Measurements from ENCODE around the gene DUSP19. TPM values are rescaled to one million over a fixed set of nuclear protein-coding genes. Genes with fewer than 3 reads are reported as not detected.
A peak's percentile ranks its signal among the peaks of the same experiment; 100 is the strongest.

The DUSP19 gene
- polyA plus RNA-seq, 1 of the 3 experiments (the other 2 are of a cell fraction), result 0.85 TPM

- TF ChIP-seq MAX (IDR thresholded peaks at IDR 0.05; ENCODE audit: low read depth) (no peak), RXRA (IDR thresholded peaks at IDR 0.05; ENCODE audit: borderline replicate concordance, low read depth) (no peak), GATA2 (CRISPR knock-in tag; IDR thresholded peaks at IDR 0.05) (no peak), MEF2A (IDR thresholded peaks at IDR 0.05; ENCODE audit: borderline replicate concordance, low read depth) (no peak), ZBTB33 (IDR thresholded peaks at IDR 0.05; ENCODE audit: borderline replicate concordance, low read depth) (no peak)
These were observed 17.8 kb upstream of the DUSP19 start (continued) for GRCh38 chr2:183060571-183061231.

- Histone ChIP-seq H3K9me3 (no peaks in the 10 kb centered on the region), H3K27me3 (ENCODE audit: insufficient read depth) (no peaks in the 10 kb centered on the region), H3K9me2 (no peaks in the 10 kb centered on the region), H3K4me1 (ENCODE audit: control insufficient read depth in 1 of 2, insufficient read depth in 2 of 2, low read depth in 1 of 2, low read length in 1 of 2) (no peaks in the 10 kb centered on the region; a peak in 1 of 4 replicates), H3K9ac (peak overlapping the region; percentile 19; the same call in 1 of the 2 replicates), H3F3A (replicated peaks; ENCODE audit: insufficient read depth) (peaks cover 17% of the 10 kb centered on the region), H3K27ac (ENCODE audit: low read depth in 2 of 2, low read length in 1 of 2) (peak overlapping the region in 1 of 2 experiments; percentile 45; a peak in 2 of 4 replicates), H3K4me3 (ENCODE audit: low read depth in 2 of 2, low read length in 1 of 2) (no peak overlapping the region), H3K36me3 (replicated peaks in 1 of 2; ENCODE audit: control insufficient read depth in 1 of 2, insufficient read depth in 2 of 2, low read length in 1 of 2) (no peaks in the 10 kb centered on the region), H2AFZ (ENCODE audit: low read depth) (no peak overlapping the region), H3K79me2 (ENCODE audit: insufficient read depth) (no peaks in the 10 kb centered on the region), H3K4me2 (no peak overlapping the region), H4K20me1 (ENCODE audit: insufficient read depth) (no peaks in the 10 kb centered on the region)
- WGBS (ENCODE audit: low lambda C conversion rate), result 22% methylated on average over 2 of the region's 2 CpGs
- peak; percentile 46; the same call in 1 of the 2 replicates for TF ChIP-seq MEF2A (IDR thresholded peaks at IDR 0.05; ENCODE audit: borderline replicate concordance, low read depth)
- TF ChIP-seq RXRA (IDR thresholded peaks at IDR 0.05; ENCODE audit: borderline replicate concordance, low read depth), result no peak
- ChIA-PET POLR2A (no interaction called here), CTCF (interaction anchor here (0.6 kb wide), 1 partner anchor 47 kb away, joined by 3 read pairs; no protein-coding TSS in a partner anchor)
- DNase-seq, result no peak
These were observed 15.5 kb upstream of the DUSP19 start for GRCh38 chr2:183063083-183063482.

GRCh38 chr2:183068561-183068960 is 10.0 kb upstream of the DUSP19 start:
- WGBS (ENCODE audit: low lambda C conversion rate), result 53% methylated on average over 2 of the region's 3 CpGs
- DNase-seq, result no peak
- POLR2A ChIA-PET, result no interaction called here

More at GRCh38 chr2:183068561-183068960, 10.0 kb upstream of the DUSP19 start:
- H3K4me2 ChIP-seq, result no peak overlapping the region
- H3F3A ChIP-seq (replicated peaks; ENCODE audit: insufficient read depth), result no peaks in the 10 kb centered on the region
- H3K9ac ChIP-seq, result no peak overlapping the region
- no peak overlapping the region for H3K27ac ChIP-seq (ENCODE audit: low read depth in 2 of 2, low read length in 1 of 2)
- H3K79me2 ChIP-seq (ENCODE audit: insufficient read depth), result no peaks in the 10 kb centered on the region
- no peaks in the 10 kb centered on the region for H3K27me3 ChIP-seq (ENCODE audit: insufficient read depth)
- H3K4me1 ChIP-seq (ENCODE audit: control insufficient read depth in 1 of 2, insufficient read depth in 2 of 2, low read depth in 1 of 2, low read length in 1 of 2), result no peaks in the 10 kb centered on the region
- no peak overlapping the region for H3K4me3 ChIP-seq (ENCODE audit: low read depth in 2 of 2, low read length in 1 of 2)
- H2AFZ ChIP-seq (ENCODE audit: low read depth), result no peak overlapping the region
- no peaks in the 10 kb centered on the region for H3K9me2 ChIP-seq
- TF ChIP-seq GATA2 (CRISPR knock-in tag; IDR thresholded peaks at IDR 0.05) (no peak), MAX (IDR thresholded peaks at IDR 0.05; ENCODE audit: low read depth) (no peak)
- no peaks in the 10 kb centered on the region for H4K20me1 ChIP-seq (ENCODE audit: insufficient read depth)
- CTCF ChIA-PET, result interaction anchor here (1.1 kb wide), 1 partner anchor 284 kb away, joined by 3 read pairs; no protein-coding TSS in a partner anchor
- H3K9me3 ChIP-seq, result no peaks in the 10 kb centered on the region
- no peaks in the 10 kb centered on the region for H3K36me3 ChIP-seq (replicated peaks in 1 of 2; ENCODE audit: control insufficient read depth in 1 of 2, insufficient read depth in 2 of 2, low read length in 1 of 2)
